ENCODE measurements around the gene HBM.

DNA sequence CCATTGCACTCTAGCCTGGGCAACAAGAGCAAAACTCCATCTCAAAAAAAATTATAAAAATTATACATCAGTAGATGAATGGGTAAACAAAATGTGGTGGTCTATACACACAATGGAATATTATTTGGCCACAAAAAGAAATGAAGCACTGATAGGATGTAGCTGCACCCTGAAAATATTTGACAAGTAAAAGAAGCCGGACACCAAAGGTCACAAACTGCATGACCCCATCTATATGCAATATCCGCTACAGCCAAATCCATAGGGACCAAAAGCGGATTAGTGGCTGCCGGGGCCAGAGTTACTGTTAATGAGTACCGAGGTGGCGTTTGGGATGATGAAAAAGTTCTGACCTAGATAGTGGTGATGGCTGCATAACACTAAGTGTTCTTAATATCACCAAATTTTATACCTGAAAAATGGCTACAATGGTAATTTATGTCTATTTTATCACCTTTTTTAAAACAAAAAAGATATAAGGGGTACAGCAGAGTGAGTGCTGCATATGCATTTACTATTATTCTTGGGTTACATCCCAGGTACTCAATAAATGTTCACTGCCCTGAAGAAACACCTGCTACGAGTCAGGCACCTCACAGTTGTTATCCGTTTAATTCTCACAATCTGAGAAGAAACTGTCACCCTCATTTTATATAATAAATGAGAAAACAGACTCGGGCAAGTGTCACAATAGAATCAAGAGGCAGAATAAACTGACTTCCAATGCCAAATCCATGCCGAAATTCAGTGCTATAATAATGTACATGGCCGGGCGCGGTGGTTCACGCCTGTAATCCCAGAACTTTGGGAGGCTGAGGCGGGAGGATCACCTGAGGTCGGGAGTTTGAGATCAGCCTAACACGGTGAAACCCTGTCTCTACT, 13.7 kb downstream of the HBM start:
- TF ChIP-seq CTCF (optimal IDR thresholded peaks at IDR 0.05 in 1 of 3, IDR thresholded peaks at IDR 0.05 in 1 of 3, conservative IDR thresholded peaks at IDR 0.05 in 1 of 3; ENCODE audit: extremely low read depth in 1 of 3, insufficient read depth in 2 of 3, low read length in 3 of 3) (no peak), EZH2 (IDR thresholded peaks at IDR 0.05; ENCODE audit: low read length) (peak; percentile 71)

Data from keratinocyte (primary cell).